ENCODE results near the gene LNX1. TPM values are rescaled to one million over a fixed set of nuclear protein-coding genes. Genes with fewer than 3 reads are reported as not detected.

The LNX1 gene
- total and polyA plus RNA-seq, 10 of the 15 experiments (the other 5 are each of a cell fraction or from before 2014, with no cell fraction given): 0.72 to 1.4 (median 1.0) TPM

DNA sequence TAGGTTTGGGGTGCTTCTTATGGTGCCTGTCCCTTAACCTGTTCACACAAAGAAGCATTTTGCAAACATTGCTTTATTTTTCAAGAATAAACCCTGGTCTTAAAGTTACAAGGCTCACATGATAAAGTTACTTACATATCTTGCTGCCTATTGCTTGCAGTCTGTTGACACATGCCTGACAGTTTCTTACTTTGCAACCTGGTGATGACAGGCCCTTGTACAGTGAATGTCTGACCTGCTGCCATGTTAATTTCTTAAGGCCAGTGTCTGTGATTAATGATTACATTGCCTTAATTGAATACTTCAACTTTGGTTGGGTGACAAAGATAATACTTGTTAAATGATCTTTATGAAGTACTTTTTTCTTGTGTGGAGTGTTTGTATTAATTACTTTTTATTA is 163.9 kb downstream of the LNX1 start:
- Histone ChIP-seq H3K4me1 (ENCODE audit: control insufficient read depth, insufficient read depth, low read length) (no peaks in the 10 kb centered on the region), H3K79me2 (ENCODE audit: control insufficient read depth, insufficient read depth, low read length) (no peaks in the 10 kb centered on the region; the same call in 1 of the 2 replicates), H4K20me1 (ENCODE audit: control insufficient read depth, insufficient read depth) (no peaks in the 10 kb centered on the region), H3K9me3 (replicated peaks; ENCODE audit: control insufficient read depth, insufficient read depth, low read length) (no peaks in the 10 kb centered on the region; the same call in 2 of the 3 replicates), H3K4me2 (ENCODE audit: control insufficient read depth, insufficient read depth) (no peak overlapping the region), H2AFZ (ENCODE audit: control insufficient read depth, low read depth, low read length) (no peak overlapping the region), H3K4me3 (no peak overlapping the region), H3K36me3 (ENCODE audit: control insufficient read depth in 2 of 2, insufficient read depth in 2 of 2, low read length in 1 of 2) (peaks cover 2 to 28% of the 10 kb centered on the region in 2 experiments), H3K9ac (ENCODE audit: control insufficient read depth, insufficient read depth, low read length) (no peak overlapping the region), H3K27ac (ENCODE audit: control insufficient read depth, insufficient read depth) (no peak overlapping the region), H3K27me3 (replicated peaks in 1 of 2; ENCODE audit: control insufficient read depth in 2 of 2, insufficient read depth in 2 of 2, low read length in 1 of 2) (no peaks in the 10 kb centered on the region)
- FAIRE-seq (no peak), DNase-seq (ENCODE audit: low read depth, low spot score) (no peak), ATAC-seq (no peak)
- POLR2A ChIA-PET: no interaction called here
- no peak for TF ChIP-seq HCFC1 (IDR thresholded peaks at IDR 0.05; ENCODE audit: low read length)
- no peak for TF ChIP-seq RFX5 (IDR thresholded peaks at IDR 0.05; ENCODE audit: low read depth, low read length)
- no peak for TF ChIP-seq POLR2AphosphoS2 (IDR thresholded peaks at IDR 0.05; ENCODE audit: low read depth, low read length)
- no peak for TF ChIP-seq RBBP5 (conservative IDR thresholded peaks at IDR 0.05)
- no peak for TF ChIP-seq ZBED1 (IDR thresholded peaks at IDR 0.05; ENCODE audit: borderline replicate concordance)
- TF ChIP-seq TAF1 (IDR thresholded peaks at IDR 0.05; ENCODE audit: borderline replicate concordance, low read depth, low read length): no peak
- TF ChIP-seq, protein P1, sequence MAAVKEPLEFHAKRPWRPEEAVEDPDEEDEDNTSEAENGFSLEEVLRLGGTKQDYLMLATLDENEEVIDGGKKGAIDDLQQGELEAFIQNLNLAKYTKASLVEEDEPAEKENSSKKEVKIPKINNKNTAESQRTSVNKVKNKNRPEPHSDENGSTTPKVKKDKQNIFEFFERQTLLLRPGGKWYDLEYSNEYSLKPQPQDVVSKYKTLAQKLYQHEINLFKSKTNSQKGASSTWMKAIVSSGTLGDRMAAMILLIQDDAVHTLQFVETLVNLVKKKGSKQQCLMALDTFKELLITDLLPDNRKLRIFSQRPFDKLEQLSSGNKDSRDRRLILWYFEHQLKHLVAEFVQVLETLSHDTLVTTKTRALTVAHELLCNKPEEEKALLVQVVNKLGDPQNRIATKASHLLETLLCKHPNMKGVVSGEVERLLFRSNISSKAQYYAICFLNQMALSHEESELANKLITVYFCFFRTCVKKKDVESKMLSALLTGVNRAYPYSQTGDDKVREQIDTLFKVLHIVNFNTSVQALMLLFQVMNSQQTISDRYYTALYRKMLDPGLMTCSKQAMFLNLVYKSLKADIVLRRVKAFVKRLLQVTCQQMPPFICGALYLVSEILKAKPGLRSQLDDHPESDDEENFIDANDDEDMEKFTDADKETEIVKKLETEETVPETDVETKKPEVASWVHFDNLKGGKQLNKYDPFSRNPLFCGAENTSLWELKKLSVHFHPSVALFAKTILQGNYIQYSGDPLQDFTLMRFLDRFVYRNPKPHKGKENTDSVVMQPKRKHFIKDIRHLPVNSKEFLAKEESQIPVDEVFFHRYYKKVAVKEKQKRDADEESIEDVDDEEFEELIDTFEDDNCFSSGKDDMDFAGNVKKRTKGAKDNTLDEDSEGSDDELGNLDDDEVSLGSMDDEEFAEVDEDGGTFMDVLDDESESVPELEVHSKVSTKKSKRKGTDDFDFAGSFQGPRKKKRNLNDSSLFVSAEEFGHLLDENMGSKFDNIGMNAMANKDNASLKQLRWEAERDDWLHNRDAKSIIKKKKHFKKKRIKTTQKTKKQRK (IDR thresholded peaks at IDR 0.05; ENCODE audit: low read depth, low read length): no peak
- no peak for TF ChIP-seq SREBF2 (IDR thresholded peaks at IDR 0.05; ENCODE audit: low read length)
- TF ChIP-seq PML (IDR thresholded peaks at IDR 0.05; ENCODE audit: low read length): no peak
- no peak for TF ChIP-seq RUNX3 (IDR thresholded peaks at IDR 0.05; ENCODE audit: low read length)
- TF ChIP-seq, protein P2, sequence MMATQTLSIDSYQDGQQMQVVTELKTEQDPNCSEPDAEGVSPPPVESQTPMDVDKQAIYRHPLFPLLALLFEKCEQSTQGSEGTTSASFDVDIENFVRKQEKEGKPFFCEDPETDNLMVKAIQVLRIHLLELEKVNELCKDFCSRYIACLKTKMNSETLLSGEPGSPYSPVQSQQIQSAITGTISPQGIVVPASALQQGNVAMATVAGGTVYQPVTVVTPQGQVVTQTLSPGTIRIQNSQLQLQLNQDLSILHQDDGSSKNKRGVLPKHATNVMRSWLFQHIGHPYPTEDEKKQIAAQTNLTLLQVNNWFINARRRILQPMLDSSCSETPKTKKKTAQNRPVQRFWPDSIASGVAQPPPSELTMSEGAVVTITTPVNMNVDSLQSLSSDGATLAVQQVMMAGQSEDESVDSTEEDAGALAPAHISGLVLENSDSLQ (IDR thresholded peaks at IDR 0.05): no peak
- TF ChIP-seq NRF1 (conservative IDR thresholded peaks at IDR 0.05; ENCODE audit: low read depth, low read length): no peak
- no peak for TF ChIP-seq ZNF24 (IDR thresholded peaks at IDR 0.05)
- no peak for TF ChIP-seq NFYA (IDR thresholded peaks at IDR 0.05; ENCODE audit: borderline replicate concordance, low read depth, low read length)
- CTCF ChIA-PET: no interaction called here
- no TSS peak for BruUV-seq (replicated peaks)
- in situ Hi-C loops (cut with MboI) (no loop called here), intact Hi-C loops (cut with micrococcal nuclease; ENCODE audit: unreplicated experiment) (no loop called here)
- RAD21 ChIA-PET (ENCODE audit: unreplicated experiment): no interaction called here
- SMC1A ChIA-PET (ENCODE audit: uncharacterized antibody, unreplicated experiment): interaction anchor here (1.1 to 1.4 kb wide), 4 partner anchors 9 to 275 kb away, joined by 3 to 6 read pairs (median 3); partner anchors contain the start of gene SCFD2

All from GM12878 (cell line).